Cerebellar nuclear complex (tissue), 1 donor: ENCODE measurements around the gene PCDHB12.
"Not testable (repeated sequence)": the region's sequence is repeated elsewhere in the genome, so short reads cannot be mapped to it uniquely, and the experiment has no call there.

ENCODE experiments used
- DNase-seq, 2 experiments: peaks; one replicate each; lab custom pipeline; 2025; lab: John Stamatoyannopoulos, UW

The PCDHB12 gene

DNA sequence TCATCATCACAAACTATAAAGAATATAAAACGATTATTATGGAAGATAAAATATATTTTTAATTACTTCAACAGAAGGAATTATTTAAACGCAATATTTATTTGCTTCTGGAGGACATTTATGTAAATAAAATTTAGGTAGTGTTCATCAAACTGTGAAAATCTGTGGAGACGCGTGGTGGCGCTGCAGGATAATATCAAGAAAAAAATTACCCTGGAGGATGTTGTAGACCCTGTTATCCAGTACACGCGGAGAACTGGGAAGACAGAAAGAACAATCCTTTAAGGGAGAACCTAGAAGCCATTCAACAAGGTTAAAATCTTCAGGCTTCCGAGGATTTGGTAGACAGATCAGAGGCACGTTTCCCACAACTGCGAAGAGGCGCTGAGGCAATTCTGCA, at the start of gene PCDHB12:
Gene PCDHB12 (plus strand): TSS at position 242 of the 400 bp plus-strand sequence. CDS start 189 bp downstream, outside the sequence.
- DNase-seq, result no peak

DNA sequence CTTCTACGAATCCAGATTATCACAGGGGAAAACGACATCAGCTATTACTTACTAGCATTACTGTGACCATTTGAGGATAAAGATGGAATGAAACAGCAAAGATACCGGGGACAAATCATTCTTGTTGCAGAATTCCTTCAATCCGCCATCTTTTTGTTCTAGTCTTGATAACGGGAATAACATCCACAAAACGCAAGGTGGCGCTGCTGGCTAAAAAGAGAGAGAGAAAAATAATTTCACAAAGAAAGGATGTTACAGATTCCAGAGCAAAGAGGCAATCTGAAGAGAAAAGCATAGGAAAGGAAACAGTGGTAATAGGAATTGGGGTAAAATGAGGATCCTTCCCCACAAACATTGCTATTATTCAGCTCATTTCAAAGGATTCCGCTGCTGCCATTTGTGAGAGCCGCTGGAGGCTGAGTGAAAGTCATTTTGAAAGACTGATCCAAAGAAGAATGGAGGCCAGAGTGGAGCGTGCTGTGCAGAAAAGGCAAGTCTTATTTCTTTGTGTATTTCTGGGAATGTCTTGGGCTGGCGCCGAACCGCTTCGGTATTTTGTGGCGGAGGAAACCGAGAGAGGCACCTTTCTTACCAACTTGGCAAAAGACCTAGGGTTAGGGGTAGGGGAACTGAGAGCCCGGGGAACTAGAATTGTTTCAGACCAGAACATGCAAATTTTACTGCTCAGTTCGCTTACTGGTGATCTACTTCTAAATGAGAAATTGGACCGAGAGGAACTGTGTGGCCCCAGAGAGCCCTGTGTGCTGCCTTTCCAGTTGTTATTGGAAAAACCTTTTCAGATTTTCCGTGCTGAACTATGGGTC, 35.9 kb upstream of the PCDHB12 start, which contains the start of gene PCDHB7:
Gene PCDHB7 (plus strand): TSS at position 264 of the 824 bp plus-strand sequence. CDS start 192 bp downstream, at position 456.
- DNase-seq, result no peak

DNA sequence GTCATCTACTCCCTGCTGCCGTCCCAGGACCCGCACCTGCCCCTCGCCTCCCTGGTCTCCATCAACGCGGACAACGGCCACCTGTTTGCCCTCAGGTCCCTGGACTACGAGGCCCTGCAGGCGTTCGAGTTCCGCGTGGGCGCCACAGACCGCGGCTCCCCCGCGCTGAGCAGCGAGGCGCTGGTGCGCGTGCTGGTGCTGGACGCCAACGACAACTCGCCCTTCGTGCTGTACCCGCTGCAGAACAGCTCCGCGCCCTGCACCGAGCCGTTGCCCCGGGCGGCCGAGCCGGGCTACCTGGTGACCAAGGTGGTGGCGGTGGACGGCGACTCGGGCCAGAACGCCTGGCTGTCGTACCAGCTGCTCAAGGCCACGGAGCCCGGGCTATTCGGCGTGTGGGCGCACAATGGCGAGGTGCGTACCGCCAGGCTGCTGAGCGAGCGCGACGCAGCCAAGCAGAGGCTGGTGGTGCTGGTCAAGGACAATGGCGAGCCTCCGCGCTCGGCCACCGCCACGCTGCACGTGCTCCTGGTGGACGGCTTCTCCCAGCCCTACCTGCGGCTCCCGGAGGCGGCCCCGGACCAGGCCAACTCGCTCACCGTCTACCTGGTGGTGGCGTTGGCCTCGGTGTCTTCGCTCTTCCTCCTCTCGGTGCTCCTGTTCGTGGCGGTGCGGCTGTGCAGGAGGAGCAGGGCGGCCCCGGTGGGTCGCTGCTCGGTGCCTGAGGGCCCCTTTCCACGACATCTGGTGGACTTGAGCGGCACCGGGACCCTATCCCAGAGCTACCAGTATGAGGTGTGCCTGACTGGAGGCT, 34.0 kb upstream of the PCDHB12 start:
- not testable (repeated sequence) for DNase-seq

DNA sequence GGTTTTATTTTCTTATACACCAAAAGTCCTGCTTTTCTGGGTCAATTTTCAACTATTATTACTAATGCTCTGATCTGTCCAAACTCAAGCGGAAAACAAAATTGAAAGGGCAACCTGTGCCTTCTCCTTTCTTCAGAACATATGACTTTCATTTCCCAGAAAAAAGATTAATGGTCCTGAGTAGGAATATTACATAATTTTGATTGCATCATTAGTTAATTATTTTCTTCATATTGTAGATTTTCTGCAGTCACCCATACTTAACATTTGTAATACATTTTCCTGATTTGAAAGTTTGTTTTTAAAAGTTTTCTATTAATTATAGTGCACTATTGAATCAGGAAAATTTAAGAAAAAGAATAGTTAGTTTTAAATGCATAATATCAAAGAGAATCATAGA, 32.6 kb upstream of the PCDHB12 start:
- no peak for DNase-seq

DNA sequence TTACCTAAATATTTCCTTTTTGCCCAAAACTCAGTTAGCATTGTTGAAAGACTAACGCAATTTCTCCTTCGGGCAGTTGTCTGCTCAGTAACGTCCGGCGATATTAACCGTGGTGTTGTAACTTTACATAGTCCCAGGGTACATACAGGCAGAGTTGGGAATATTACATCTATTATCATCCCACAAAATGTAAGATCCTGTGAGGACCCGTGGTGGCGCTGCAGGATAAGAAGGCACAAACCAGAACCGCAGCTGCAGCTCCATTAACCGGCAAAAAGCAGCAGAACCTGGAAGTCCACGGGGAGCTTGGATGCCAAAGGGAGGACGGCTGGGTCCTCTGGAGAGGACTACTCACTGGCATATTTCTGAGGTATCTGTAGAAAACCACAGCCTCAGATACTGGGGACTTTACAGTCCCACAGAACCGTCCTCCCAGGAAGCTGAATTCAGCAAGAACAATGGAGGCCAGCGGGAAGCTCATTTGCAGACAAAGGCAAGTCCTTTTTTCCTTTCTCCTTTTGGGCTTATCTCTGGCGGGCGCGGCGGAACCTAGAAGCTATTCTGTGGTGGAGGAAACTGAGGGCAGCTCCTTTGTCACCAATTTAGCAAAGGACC, 30.8 kb upstream of the PCDHB12 start, which contains the start of gene PCDHB8:
Gene PCDHB8 (plus strand): TSS at position 214 of the 615 bp plus-strand sequence. CDS start 245 bp downstream, at position 459.
- not testable (repeated sequence) for DNase-seq

DNA sequence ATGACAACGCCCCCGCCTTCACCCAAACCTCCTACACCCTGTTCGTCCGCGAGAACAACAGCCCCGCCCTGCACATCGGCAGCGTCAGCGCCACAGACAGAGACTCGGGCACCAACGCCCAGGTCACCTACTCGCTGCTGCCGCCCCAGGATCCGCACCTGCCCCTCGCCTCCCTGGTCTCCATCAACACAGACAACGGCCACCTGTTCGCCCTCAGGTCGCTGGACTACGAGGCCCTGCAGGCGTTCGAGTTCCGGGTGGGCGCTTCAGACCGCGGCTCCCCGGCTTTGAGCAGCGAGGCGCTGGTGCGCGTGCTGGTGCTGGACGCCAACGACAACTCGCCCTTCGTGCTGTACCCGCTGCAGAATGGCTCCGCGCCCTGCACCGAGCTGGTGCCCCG, 29.1 kb upstream of the PCDHB12 start:
- DNase-seq, result not testable (repeated sequence)

DNA sequence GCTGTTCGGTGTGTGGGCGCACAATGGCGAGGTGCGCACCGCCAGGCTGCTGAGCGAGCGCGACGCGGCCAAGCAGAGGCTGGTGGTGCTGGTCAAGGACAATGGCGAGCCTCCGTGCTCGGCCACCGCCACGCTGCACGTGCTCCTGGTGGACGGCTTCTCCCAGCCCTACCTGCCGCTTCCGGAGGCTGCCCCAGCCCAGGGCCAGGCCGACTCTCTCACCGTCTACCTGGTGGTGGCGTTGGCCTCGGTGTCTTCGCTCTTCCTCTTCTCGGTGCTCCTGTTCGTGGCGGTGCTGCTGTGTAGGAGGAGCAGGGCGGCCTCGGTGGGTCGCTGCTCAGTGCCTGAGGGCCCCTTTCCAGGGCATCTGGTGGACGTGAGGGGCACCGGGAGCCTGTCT, 28.6 kb upstream of the PCDHB12 start:
- not testable (repeated sequence) for DNase-seq

DNA sequence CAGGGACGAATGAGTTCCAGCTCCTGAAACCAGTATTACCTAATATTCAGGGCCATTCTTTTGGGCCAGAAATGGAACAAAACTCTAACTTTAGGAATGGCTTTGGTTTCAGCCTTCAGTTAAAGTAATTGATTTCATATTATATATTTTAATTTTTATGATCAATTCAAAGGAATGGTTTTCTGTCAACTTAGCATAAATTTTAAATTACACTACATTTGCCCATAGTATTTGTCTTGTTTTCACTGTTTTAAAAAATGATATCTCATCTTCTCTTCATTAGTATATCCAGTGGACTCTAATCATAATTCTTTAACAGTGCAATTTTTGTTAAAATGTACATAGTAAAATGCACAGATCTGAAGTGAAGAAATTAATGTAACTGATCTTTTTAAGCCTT, 28.2 kb upstream of the PCDHB12 start:
- DNase-seq, result no peak

DNA sequence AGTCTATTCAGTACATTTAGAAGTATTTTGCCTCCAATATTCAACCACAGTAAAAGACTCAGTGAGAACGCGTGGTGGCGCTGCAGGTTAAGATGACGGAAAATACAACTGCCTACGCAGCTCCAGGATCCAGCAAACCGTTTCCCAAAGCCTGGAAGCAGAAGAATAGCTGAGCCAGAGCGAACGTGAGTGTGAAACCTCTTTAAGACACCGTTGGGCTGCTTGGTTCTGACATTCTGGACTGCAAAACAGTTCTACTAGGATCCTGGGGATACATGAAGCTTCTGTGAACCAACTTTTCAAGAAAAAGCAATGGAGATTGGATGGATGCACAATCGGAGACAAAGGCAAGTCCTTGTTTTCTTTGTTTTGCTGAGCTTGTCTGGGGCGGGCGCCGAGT, 26.3 kb upstream of the PCDHB12 start, which contains the start of gene PCDHB16:
Gene PCDHB16 (plus strand): TSS at position 140 of the 400 bp plus-strand sequence. CDS start 173 bp downstream, at position 313.
- no peak for DNase-seq

DNA sequence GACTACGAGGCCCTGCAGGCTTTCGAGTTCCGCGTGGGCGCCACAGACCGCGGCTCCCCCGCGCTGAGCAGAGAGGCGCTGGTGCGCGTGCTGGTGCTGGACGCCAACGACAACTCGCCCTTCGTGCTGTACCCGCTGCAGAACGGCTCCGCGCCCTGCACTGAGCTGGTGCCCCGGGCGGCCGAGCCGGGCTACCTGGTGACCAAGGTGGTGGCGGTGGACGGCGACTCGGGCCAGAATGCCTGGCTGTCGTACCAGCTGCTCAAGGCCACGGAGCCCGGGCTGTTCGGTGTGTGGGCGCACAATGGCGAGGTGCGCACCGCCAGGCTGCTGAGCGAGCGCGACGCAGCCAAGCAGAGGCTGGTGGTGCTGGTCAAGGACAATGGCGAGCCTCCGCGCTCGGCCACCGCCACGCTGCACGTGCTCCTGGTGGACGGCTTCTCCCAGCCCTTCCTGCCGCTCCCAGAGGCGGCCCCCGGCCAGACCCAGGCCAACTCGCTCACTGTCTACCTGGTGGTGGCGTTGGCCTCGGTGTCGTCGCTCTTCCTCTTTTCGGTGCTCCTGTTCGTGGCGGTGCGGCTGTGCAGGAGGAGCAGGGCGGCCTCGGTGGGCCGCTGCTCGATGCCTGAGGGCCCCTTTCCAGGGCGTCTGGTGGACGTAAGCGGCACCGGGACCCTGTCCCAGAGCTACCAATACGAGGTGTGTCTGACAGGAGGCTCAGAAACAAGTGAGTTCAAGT, 24.2 kb upstream of the PCDHB12 start:
- DNase-seq, result not testable (repeated sequence)

DNA sequence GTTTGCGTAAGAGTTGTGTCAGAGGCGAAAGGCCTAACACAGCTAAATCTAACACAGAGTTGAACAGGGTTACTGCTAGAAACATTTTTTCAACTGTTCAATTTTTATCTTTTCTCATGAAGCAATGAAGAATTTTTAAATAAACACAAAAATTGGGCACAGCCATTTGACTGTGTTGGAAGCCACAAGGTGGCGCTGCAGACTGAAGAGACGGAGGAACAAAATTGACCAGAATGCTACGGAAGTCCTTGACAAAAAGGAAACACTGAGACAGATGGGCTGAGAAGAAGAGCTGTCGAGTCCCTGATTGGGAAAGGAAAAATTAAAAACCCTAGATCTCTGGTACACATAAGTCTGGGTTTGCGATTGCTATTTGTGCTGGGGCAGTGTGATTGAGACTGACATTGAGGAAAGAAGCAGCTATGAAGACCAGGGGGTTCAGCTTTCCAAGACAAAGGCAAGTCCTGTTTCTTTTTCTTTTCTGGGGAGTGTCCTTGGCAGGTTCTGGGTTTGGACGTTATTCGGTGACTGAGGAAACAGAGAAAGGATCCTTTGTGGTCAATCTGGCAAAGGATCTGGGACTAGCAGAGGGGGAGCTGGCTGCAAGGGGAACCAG, 21.5 kb upstream of the PCDHB12 start, which contains the start of gene PCDHB9:
Gene PCDHB9 (plus strand): TSS at position 265 of the 616 bp plus-strand sequence. CDS start 158 bp downstream, at position 423.
- no peak for DNase-seq

DNA sequence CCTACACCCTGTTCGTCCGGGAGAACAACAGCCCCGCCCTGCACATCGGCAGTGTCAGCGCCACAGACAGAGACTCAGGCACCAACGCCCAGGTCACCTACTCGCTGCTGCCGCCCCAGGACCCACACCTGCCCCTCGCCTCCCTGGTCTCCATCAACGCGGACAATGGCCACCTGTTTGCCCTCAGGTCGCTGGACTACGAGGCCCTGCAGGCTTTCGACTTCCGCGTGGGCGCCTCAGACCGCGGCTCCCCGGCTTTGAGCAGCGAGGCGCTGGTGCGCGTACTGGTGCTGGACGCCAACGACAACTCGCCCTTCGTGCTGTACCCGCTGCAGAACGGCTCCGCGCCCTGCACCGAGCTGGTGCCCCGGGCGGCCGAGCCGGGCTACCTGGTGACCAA, 19.8 kb upstream of the PCDHB12 start:
- DNase-seq, result not testable (repeated sequence)

DNA sequence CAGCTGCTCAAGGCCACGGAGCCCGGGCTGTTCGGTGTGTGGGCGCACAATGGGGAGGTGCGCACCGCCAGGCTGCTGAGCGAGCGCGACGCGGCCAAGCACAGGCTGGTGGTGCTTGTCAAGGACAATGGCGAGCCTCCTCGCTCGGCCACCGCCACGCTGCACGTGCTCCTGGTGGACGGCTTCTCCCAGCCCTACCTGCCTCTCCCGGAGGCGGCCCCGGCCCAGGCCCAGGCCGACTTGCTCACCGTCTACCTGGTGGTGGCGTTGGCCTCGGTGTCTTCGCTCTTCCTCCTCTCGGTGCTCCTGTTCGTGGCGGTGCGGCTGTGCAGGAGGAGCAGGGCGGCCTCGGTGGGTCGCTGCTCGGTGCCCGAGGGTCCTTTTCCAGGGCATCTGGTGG, 19.4 kb upstream of the PCDHB12 start:
- DNase-seq, result not testable (repeated sequence)

DNA sequence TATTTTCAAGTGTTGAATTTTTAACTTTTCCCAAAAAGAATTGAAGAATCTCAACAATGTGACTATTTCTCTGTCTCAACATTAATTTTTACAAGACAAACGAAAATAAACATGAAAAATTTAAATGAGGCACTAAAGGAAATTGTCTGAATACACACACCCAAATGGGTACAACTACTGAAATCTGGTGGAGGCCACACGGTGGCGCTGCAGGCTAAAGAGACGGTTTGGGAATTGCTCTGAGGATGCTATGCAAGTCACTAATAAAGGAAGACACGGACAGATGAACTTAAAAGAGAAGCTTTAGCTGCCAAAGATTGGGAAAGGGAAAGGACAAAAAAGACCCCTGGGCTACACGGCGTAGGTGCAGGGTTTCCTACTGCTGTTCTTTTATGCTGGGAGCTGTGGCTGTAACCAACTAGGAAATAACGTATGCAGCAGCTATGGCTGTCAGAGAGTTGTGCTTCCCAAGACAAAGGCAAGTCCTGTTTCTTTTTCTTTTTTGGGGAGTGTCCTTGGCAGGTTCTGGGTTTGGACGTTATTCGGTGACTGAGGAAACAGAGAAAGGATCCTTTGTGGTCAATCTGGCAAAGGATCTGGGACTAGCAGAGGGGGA, 16.3 kb upstream of the PCDHB12 start, which contains the start of gene PCDHB10:
Gene PCDHB10 (plus strand): TSS at position 244 of the 616 bp plus-strand sequence. CDS start 200 bp downstream, at position 444.
- DNase-seq, result no peak

DNA sequence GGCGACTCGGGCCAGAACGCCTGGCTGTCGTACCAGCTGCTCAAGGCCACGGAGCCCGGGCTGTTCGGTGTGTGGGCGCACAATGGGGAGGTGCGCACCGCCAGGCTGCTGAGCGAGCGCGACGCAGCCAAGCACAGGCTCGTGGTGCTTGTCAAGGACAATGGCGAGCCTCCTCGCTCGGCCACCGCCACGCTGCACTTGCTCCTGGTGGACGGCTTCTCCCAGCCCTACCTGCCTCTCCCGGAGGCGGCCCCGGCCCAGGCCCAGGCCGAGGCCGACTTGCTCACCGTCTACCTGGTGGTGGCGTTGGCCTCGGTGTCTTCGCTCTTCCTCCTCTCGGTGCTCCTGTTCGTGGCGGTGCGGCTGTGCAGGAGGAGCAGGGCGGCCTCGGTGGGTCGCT, 14.2 kb upstream of the PCDHB12 start:
- not testable (repeated sequence) for DNase-seq

DNA sequence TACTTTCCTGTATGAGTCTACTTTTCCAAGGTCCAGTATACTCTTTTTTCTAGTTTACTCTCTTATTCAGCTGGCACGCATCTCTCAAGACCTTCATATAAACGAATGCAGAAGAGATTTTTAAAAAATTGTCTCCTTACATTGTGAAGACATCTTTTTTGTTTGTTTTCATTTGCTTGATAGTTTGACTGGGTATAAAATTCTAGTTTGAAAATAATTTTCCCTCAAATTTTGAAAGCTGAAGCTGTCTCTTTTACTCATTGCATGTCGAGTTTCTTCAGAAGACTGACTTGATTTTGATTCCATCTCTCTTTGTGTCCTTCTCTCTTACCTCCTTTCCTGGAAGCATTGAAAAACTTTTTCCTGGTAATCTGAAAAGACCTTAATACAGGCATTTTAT, 12.2 kb upstream of the PCDHB12 start:
- DNase-seq, result no peak

DNA sequence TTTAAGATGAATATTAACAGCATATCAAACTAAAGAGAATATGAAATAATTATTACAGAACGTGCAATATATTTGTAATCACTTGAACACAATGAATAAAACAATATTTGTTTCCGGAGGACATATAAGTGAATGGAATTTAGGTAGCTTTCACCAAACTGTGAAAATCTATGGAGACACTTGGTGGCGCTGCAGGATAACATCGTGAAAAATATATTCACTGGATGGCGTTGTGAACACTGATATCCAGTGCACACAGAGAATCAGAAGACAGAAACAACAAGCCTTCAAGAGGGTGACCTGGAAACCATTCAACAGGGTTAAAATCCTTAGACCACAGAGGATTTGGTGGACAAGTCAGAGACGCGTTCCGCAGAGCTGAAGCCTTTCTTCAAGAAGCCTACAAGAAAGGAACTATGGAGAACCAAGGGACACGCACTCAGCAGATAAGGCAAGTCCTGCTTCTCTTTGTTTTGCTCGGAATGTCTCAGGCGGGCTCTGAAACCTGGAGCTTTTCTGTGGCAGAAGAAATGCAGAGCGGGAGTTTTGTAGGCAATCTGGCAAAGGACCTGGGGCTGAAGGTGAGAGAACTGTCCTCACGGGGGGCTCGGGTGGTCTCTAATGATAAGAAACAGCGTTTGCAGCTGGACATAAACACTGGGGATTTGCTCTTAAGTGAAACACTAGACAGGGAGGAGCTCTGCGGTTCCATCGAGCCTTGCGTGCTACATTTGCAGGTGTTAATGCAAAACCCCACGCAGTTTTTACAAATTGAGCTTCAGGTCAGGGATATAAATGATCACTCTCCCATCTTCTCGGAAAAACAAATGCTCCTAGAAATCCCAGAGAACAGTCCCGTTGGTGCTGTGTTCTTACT, 8.9 kb upstream of the PCDHB12 start, which contains the start of gene PCDHB11:
Gene PCDHB11 (plus strand): TSS at position 269 of the 877 bp plus-strand sequence. CDS start 148 bp downstream, at position 417.
- no peak for DNase-seq

DNA sequence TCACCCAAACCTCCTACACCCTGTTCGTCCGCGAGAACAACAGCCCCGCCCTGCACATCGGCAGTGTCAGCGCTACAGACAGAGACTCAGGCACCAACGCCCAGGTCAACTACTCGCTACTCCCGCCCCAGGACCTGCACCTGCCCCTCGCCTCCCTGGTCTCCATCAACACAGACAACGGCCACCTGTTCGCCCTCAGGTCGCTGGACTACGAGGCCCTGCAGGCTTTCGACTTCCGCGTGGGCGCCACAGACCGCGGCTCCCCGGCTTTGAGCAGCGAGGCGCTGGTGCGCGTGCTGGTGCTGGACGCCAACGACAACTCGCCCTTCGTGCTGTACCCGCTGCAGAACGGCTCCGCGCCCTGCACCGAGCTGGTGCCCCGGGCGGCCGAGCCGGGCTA, 7.4 kb upstream of the PCDHB12 start:
- DNase-seq, result not testable (repeated sequence)

DNA sequence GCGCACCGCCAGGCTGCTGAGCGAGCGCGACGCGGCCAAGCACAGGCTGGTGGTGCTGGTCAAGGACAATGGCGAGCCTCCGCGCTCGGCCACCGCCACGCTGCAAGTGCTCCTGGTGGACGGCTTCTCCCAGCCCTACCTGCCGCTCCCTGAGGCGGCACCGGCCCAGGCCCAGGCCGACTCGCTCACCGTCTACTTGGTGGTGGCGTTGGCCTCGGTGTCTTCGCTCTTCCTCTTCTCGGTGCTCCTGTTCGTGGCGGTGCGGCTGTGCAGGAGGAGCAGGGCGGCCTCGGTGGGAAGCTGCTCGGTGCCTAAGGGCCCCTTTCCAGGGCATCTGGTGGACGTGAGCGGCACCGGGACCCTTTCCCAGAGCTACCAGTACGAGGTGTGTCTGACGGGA, 6.9 kb upstream of the PCDHB12 start:
- not testable (repeated sequence) for DNase-seq
